Activated CD4-positive, CD25-positive, alpha-beta regulatory T cell treated with anti-CD3 and anti-CD28 coated beads, Interleukin-2, amount 50 U/mL, for 72 hours (primary cell): ENCODE data around the gene OR2V2.
"Not testable (repeated sequence)": the region's sequence is repeated elsewhere in the genome, so short reads cannot be mapped to it uniquely, and the experiment has no call there.

Source experiments
- DNase-seq: peaks from one replicate; pipeline ENCODE4 v3.0.0; 2021

Gene OR2V2

GRCh38 chr5:181171782-181172181 lies 24.4 kb downstream of the OR2V2 start:
- no peak for DNase-seq

GRCh38 chr5:181173027-181173419 lies 25.6 kb downstream of the OR2V2 start:
- no peak for DNase-seq

- peak; percentile 75 for DNase-seq
Measured at GRCh38 chr5:181173420-181174342, 26.3 kb downstream of the OR2V2 start.

- DNase-seq, result no peak
Measured at GRCh38 chr5:181176254-181176952, 29.0 kb downstream of the OR2V2 start.

GRCh38 chr5:181177559-181177958 lies 30.2 kb downstream of the OR2V2 start:
- DNase-seq, result not testable (repeated sequence)

GRCh38 chr5:181181650-181182565 lies 34.5 kb downstream of the OR2V2 start:
- no peak for DNase-seq

GRCh38 chr5:181182651-181183050 lies 35.3 kb downstream of the OR2V2 start:
- no peak for DNase-seq

- no peak for DNase-seq
Measured at GRCh38 chr5:181184845-181185216, 37.4 kb downstream of the OR2V2 start.

GRCh38 chr5:181185560-181185959 lies 38.2 kb downstream of the OR2V2 start:
- no peak for DNase-seq

- no peak for DNase-seq
Measured at GRCh38 chr5:181186022-181186421, 38.6 kb downstream of the OR2V2 start.

- no peak for DNase-seq
Measured at GRCh38 chr5:181186986-181187499, 39.7 kb downstream of the OR2V2 start.

- peak; percentile 73 for DNase-seq
Measured at GRCh38 chr5:181187500-181188213, 40.3 kb downstream of the OR2V2 start.

- peak; percentile 82 for DNase-seq
Measured at GRCh38 chr5:181188700-181189362, 41.4 kb downstream of the OR2V2 start.

- peak; percentile 41 for DNase-seq
Measured at GRCh38 chr5:181189363-181189961, 42.1 kb downstream of the OR2V2 start.

GRCh38 chr5:181189962-181190710 lies 42.8 kb downstream of the OR2V2 start:
- DNase-seq, result peak; percentile 50

- DNase-seq, result peak; percentile 63
Measured at GRCh38 chr5:181190711-181191525, 43.5 kb downstream of the OR2V2 start.

- peak; percentile 99 for DNase-seq
Measured at GRCh38 chr5:181191526-181192336, 44.3 kb downstream of the OR2V2 start.

- DNase-seq, result no peak
Measured at GRCh38 chr5:181192337-181193046, 45.1 kb downstream of the OR2V2 start.
